HG03378 (cell line): ENCODE measurements around the gene CALCOCO2.
"Not testable (repeated sequence)": the region's sequence is repeated elsewhere in the genome, so short reads cannot be mapped to it uniquely, and the experiment has no call there.

Source experiments
- ATAC-seq: cut with Tn5 transposase; IDR thresholded peaks from one replicate; pipeline ENCODE4 v1.9.1; 2021; ENCODE audit warnings: mild to moderate bottlenecking, moderate library complexity; ENCODE audit not compliant: unreplicated experiment

CALCOCO2 gene, protein sequence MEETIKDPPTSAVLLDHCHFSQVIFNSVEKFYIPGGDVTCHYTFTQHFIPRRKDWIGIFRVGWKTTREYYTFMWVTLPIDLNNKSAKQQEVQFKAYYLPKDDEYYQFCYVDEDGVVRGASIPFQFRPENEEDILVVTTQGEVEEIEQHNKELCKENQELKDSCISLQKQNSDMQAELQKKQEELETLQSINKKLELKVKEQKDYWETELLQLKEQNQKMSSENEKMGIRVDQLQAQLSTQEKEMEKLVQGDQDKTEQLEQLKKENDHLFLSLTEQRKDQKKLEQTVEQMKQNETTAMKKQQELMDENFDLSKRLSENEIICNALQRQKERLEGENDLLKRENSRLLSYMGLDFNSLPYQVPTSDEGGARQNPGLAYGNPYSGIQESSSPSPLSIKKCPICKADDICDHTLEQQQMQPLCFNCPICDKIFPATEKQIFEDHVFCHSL

DNA sequence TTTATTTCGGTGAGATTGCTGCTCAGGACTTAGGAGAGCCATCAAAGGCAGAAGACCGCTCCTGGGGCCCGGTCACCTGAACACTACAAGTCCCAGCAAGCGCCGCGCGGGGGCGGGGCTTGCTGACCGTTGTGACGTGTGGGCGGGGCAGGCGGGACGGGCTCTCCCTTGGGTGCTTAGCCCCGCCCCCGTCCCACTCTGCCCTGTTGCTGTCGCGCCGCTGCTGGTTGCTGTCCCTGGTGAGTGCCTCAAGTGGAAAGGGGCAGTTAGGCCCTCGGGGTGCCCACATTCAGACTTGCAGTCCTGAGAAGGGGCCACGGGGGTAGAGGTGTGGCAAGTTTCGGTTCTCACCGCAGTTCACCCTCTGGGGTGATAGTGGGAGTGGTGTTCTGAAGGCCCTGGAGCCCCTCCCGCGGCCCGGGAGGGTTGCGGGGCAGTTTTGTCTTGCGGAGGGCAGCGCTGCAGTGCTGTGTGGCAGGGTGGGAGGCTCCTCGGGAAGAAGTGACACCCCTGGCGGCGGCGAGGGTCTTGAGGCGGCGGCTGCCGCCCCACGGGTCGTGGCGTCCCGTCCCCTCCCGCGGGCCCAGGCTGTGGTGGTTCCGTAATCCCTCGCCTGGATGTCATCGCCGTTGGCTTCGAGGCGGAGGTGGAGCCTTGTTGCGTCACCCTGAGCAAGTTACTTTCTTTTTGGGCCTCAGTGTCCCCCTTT, at the start of gene CALCOCO2:
TSS of gene CALCOCO2 (plus strand) at position 196 of the 709 bp plus-strand sequence. CDS start 10,673 bp downstream, outside the sequence.
- peak; percentile 54 for ATAC-seq

DNA sequence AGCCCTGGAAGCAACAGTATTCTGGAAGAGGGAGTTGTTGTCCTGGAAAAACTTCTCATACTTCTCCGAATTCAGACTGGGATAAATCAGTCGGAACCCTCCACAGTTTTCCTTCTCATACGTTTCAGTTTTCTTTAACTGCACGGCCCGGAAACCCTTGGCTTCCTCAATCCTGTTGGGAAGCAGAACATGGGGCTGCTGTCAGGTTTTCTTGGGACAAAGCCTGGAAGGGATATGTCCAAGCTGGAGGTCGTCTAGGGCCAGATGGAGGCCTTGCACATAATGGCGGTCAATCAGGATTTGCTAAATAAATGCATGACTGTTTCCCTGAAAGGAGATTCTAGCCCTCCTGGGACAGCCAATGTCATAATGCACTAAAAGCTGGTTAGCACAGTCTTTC, 43.0 kb upstream of the CALCOCO2 start:
- no peak for ATAC-seq

DNA sequence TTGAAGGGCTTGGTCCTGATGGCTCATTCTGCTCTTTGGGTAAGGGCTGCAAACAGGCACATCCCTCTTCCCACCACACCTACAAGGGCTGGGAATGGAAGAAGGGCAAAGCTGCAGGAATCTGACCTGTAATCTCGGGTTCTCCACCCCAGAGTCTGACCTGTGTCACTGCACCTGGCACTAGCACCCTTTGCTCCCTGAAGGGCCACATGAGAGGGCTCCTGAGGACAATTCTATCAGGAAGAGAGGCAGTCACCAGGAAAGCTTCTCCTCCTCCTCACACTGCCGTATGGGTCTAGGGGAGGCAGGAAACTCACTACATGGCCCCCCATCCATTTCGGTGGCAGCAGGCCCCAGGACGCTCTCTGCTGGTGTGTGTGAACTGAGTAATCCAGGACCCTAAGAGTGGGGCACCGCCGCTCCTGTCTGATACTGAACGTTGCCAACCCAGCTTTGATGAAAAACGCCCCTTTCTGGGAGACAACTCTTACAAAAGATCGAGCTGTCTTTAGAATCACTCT, 40.2 kb upstream of the CALCOCO2 start:
- ATAC-seq, result no peak

DNA sequence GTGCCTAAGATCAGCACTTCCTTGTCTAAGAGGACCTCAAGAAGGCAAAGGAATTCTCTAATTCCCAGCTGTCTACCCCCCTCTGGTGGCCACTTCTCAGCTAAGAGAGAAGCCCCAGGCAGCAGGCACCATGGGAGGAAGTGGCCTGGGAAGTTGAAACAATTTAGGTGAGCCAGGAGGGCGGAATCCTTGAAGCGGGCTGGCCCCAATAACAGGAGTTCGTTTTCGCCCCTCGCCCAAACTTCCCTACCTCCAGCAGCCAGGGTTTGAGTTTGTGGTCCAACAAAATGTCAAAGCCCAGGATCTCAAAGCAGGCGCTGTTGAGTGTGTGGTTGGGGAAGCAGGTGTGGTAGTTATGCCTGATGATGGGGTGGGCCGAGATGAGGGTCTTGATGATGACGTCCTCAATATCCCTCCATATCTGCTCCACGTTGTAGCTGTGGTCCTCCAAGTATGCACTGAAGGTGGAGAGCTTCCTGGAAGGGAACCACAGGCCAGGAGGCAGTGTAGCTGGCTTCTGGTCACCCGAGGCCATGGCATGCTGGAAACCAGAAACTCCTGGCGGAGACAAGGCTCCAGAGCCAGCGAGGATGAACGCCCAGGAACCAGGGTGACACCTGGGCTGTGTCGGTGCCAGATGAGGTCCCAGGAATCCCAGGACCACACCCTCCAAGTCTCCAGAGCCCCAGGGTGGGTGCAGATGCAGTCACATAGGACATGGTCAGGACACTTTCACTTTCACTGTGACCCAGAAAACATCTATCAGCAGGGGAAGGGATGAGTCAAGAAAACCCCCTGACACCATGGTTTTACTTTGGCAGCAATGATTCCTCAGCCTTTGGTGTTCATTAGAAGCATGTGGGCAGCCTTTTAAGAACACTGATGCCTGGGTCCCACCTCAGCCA, 39.5 kb upstream of the CALCOCO2 start:
- peak; percentile 63 for ATAC-seq

DNA sequence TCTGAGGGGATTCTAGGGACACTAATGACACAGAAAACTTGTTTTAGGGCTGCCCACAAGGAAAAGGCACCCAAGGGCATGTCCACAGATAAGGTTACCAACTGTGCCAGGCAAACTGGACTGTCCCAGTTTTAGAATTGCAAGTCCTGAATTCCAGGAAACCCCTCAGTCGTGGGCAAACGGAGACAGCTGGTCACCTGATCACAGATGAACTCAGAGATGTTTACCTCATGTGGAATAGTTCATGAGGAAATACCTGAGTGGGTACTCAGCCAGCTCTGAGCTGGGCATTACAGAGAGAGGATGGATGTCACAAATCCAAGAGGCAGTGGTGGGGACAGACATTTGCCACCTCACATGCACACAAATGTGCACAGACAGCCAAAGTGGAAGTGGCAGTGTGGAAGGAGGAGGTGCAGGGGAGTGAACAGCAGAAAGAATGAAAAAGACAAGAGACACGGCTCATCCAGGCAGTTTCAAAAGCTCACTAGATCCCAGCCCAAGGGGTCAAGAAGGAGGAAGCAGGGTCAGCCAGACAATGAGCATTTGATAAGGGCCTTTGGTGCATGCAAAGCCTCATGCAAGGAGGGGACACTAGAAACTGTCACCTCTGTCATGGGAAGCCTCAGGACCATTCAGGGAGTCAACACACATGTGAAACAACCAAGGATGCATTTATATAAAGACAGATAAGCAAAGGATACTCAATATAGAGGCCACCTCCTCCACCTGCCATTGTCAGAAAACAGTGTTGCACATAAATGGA, 38.6 kb upstream of the CALCOCO2 start:
- ATAC-seq, result no peak

DNA sequence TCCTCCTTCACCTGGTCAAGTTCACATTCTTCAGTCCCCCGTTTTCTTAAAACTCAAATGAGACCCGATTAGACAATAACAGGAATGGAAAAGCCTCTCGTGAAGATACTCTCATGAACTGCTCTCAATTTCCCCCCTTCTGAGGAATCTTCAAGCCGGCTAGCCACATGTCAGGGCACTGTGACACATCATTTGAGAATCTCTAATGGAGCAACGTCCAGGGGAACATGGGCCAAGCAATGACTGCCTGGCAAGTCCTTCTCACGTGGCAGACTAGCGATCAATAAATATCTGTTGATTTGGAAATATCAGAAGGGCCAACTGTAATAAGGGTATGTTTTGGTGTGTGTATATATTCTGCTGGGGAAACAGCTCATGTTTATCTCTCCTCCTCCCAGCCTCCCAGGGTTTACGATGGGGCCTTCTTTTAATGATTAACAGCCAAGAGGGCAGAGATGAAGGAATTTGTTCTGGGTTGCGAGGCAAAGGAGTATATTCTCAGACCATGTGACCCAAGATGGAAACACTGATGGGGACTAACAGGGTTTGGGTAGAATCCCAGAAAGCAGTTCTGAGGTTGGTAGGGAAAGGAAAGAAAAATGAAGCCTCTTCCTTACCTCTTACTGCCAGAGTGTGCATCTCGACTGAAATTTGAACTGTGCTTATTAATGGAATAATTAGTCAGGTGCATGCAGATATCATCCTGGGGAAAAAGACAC, 35.2 kb upstream of the CALCOCO2 start:
- ATAC-seq, result no peak

DNA sequence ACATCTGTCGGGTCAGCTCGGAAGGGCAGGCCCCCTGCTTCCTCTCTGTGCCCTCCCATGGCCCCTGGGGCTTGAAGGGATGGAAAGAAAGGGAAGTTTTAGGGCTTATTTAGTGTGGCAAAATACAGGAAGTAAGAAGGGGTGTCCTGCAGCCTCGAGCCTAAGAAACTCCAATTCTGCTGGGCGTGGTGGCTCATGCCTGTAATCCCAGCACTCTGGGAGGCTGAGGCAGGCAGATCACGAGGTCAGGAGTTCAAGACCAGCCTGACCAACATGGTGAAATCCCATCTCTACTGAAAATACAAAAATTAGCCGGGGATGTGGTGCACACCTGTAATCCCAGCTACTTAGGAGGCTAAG, 34.7 kb upstream of the CALCOCO2 start:
- ATAC-seq, result not testable (repeated sequence)

DNA sequence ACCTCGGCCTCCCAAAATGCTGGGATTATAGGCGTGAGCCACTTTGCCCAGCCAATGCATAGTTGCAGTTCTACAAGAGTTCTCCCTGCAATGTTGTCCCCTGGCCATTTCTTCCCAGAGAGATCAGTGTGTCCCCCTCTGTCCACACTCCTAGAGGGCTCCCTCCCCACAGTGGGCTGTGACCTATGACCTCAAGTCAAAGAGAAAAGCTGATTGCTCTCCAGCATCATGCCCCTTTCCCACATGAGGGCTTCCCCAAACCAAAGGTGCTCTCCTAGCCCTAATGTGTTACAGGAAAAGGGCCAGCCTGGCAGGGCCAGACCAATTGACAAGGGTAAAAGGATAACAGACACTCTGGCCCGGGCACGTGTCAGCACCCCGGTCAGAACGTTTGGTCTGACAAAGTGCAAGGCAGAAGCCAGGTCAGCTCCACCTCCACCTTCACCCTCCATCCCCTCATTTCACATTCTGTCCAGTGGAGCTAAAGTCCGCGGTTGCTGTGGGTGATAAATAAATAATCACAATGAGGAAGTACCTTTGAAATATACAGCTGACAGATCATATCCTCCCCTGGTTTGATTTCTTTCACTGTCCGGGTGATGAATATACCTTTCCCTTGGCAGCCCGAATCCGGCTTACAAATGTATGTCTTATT, 31.6 kb upstream of the CALCOCO2 start:
- no peak for ATAC-seq

DNA sequence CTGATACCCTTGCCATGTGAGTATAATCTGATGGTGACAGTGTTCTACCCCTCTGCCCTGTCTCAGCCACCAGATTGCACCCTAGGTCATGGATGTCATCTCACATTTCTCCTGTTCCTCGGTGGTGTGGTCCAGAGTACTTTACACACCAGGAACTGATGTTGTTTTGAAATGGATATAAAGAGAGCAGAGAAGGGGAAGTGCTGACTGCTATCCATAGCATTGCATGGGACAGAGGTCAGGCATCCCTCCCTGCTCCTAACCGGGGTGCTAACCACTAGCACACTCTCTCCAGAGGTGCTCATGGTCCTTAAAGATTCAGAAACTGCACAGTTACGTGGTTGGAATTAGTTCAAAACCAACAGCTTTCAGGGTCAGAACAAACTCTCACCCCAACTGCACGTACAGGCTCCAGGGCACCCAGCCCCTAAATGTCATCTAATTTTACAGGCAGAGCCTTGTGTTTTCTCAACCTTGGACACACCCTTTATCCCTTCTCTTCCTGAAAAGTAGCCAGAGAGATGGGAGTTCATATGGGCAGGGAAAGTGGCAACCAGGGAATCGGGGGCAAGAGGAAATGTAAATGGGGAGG, 30.1 kb upstream of the CALCOCO2 start:
- no peak for ATAC-seq

DNA sequence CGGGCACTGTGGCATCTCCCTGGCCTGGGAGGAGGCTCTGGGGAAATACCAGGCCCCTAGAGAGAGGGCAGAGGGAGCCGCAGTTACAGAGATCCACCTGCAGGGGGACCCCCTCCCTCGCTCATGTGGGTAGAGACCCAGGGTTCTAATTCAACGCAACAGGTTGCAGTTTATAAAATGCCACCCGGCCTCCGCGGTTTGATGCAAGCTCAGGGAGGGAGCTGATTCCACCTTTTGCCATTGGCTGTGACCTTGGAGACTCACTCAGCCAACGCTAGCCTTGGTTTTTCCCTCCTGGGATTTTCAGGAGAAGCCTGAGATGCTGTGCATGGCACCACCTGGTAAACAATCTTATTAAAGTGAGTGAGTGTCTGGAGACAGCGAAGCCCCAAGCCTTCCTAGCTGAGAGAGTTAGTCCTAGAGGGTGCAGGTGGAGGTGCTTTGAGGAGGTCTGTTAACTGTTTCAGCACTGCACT, 25.9 kb upstream of the CALCOCO2 start:
- ATAC-seq, result no peak

DNA sequence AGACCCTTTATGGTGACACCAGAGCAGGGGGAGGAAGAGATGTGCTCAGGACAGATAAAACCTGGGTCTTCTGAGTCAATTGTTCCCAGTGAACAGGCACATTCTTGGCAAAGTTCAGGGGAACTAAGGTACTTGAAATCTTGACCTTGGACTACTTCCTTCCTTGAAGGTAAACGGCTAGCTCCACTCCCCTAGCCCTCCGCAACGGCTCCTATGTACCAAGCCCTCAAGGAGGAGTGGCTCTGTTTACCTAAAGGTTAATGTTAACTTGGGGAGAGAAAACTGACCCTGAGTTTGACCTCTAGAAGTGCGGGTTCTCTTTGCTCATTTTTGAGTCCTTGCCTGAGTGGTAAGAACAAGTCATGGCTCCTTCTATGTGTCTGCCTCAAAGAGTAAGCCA, 21.7 kb upstream of the CALCOCO2 start:
- no peak for ATAC-seq

DNA sequence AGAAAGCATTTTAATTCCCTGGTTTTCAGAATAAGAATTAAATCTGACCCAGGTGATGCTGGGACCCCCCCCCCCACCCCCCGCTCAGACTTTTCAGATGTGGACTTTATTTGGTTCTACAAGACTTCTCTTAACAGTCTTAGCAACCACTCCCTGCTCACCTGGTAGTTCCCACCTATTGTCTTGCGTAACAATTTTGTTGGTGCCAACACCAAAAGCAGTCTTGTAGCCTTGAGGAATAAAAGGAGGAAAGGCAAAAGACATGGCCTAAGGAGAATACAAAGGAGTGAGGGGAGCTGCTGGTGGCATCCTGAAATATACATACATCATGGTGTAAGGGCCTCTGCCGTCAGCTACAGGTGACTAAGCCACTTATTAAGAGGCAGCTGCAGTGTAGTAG, 18.8 kb upstream of the CALCOCO2 start:
- no peak for ATAC-seq

DNA sequence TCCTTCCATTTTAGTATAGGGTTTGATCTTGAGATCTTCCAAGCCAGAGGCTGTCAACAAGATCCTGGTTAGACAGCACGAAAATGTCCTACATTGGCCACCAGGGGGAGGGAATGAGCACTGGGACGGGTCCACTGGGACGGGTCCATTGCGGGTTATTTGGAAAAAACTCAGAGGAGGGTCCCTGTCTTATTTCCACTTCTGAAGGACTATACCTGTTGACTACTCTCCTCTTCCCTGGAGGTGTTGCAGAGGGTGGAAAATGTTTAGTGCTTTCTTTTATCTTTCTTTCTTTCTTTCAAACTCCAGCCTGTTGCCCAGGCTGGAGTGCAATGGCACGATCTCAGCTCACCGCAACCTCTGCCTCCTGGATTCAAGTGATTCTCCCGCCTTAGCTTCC, 16.3 kb upstream of the CALCOCO2 start:
- no peak for ATAC-seq

DNA sequence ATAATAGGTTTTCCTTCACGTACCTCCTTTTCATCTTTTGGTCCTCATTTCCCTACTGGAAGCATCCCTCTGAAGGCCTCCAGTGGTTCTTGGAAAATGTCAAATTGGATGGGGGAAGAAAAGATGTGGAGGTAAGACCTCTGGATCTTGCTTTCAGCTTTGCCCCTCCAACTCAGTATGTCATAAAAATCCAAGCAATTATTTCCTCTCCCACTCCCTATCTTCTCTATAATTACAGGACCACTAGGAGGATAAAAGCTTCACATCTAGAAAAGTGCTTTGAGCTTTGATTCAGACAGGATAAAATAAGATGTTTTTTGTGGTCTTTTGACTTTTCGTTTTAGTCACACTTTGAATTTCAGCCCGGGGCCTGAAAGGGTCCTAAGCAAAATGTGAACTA, 15.5 kb upstream of the CALCOCO2 start:
- ATAC-seq, result no peak

DNA sequence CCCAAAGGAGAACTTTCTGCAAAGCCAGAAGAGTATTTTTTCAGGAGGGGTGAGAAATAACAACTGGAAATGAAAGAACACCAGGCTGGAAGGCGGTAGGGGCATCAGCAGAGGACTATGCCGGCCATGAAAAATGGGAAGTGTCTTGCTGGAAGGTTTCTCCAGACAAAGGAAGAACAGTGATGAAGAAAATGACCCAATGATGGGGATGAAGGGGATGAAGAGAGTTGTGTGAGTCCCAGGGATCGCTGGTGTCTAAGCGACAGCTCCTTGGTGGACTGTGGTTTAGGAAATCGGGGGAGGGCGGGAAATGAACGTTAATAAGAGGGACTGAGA, 14.4 kb upstream of the CALCOCO2 start:
- no peak for ATAC-seq

DNA sequence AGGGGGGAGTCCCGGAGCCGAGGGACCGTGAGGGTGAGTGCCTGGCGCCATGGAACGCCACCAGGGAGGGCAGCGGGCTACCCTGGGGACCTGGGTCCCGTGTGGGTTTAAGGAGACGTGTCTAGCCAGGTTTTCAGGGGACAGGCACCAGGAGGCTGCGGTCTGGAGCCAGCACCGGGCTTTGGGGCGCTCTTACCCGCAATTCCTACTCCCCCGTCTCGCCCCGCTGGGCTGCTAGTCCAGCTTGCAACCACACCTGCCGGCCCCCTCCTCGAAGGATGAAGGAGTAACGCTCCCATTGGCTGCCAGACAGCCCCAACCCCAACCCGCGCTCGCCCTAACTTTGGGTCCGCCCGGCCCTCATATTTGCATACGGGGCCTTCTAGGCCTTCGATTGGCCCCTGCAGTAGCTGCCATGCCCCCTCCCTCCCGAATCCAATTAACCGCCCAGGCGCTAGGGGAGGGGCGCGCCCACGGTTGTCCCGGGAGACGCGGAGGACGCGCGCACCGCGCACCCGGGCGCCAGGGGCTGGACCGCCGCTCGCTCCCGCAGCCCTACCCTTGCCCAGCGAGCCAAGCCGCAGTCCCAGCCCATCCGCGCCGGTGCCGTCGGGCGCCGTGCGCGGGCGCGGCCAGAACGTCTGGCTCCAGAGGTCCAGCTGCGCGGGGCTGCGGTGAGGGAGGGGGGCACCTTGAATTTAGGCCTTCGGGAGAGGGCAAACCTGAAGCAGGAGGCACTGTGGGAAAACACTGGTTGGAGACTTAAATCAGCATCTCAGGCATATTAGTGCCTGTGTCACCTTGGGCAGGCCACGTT, 13.9 kb upstream of the CALCOCO2 start, which contains the start of gene TTLL6:
TSS of gene TTLL6 (minus strand) at position 456 of the 817 bp plus-strand sequence. CDS start at position 299, 157 bp downstream.
- ATAC-seq, result peak; percentile 50

DNA sequence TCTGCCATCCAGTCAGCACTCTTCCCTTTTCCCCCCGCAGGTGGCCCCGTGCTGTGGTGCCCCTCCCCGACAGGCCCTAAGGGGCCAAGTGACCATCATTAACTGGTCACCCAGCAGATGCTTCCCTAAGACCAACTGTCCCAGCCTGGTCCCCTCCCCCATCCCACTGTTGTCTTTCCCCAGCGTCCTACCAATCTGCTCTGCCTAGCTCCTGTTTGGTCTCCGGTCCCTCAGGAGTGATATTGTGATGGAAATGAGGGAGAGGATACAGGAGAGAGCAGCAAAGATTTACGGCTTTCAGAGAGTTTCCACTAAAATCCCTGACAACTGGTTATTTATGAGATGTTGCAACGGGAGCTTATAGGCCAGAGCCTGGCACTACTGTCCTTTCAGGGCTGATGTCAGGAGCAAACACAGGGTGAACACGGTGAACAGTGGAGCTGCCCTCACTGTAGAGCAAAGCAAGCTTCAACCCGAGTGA, 12.4 kb upstream of the CALCOCO2 start:
- no peak for ATAC-seq

DNA sequence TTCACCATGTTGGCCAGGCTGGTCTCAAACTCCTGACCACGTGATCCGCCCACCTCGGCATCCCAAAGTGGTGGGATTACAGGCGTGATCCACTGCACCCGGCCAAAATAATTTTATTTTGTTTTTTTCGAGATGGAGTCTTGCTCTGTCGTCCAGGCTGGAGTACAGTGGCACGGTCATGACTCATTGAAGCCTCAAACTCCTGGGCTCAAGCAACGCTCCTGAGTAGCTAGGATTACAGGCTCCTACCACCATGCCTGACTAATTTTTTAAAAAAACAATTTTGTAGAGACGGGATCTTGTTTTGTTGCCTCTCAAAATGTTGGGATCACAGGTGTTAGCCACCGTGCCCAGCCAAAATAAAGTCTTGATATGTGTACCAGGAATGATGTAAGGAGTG, 11.4 kb upstream of the CALCOCO2 start:
- no peak for ATAC-seq
